ENCODE measurements around the gene PTDSS2.

GRCh38 chr11:487571-488021 is 37.5 kb downstream of the PTDSS2 start:
- no peak for TF ChIP-seq CTCF (IDR thresholded peaks at IDR 0.05; ENCODE audit: low read length)
- no peak for TF ChIP-seq EZH2 (optimal IDR thresholded peaks at IDR 0.05; ENCODE audit: low read depth, low read length)
- TF ChIP-seq EZH2phosphoT487 (IDR thresholded peaks at IDR 0.05; ENCODE audit: low read length) = no peak
